Esophagus muscularis mucosa (tissue), 4 donors: ENCODE measurements around the gene KIAA0825. TPM values are rescaled to one million over a fixed set of nuclear protein-coding genes. Genes with fewer than 3 reads are reported as not detected.

Experiments used
- DNase-seq: peaks from one replicate; pipeline ENCODE4 v3.0.0-alpha.2; 2017; ENCODE audit errors: extremely low spot score
- H3K27ac ChIP-seq, 4 donors: fragments of 200-600 bp; sonication (generic); replicated peaks in 1 of 4; 1 replicate in 3 of 4; 2 replicates in 1 of 4; pipeline ENCODE4 v1.5.1; 2016 to 2019; ENCODE audit warnings: mild to moderate bottlenecking in 1 of 4
- H3K27me3 ChIP-seq, 4 donors: fragments of 200-600 bp; sonication (generic); one replicate each; pipeline versions ENCODE4 v1.5.1 to v1.6.0; 2016 to 2019
- H3K36me3 ChIP-seq, 4 donors: fragments of 200-600 bp; sonication (generic); one replicate each; pipeline ENCODE4 v1.5.1; 2016 to 2019
- H3K4me1 ChIP-seq, 4 donors: fragments of 200-600 bp; sonication (generic); one replicate each; pipeline ENCODE4 v1.5.1; 2016 to 2019
- H3K4me3 ChIP-seq, 4 donors: fragments of 200-600 bp; sonication (generic); 1 replicate in 2 of 4; 2 replicates in 2 of 4; pipeline ENCODE4 v1.5.1; 2016 to 2019; ENCODE audit warnings: mild to moderate bottlenecking in 4 of 4, moderate library complexity in 1 of 4
- H3K9me3 ChIP-seq, 4 donors: fragments of 200-600 bp; sonication (generic); 1 replicate in 3 of 4; 2 replicates in 1 of 4; pipeline ENCODE4 v1.5.1; 2016 to 2019
- CTCF ChIP-seq, 3 experiments: fragments of 200-600 bp in 2 of 3; fragments of 450-650 bp in 1 of 3; sonication (generic) in 2 of 3; IDR thresholded peaks; one replicate each; pipeline ENCODE4 v1.5.1; 2017 to 2019; ENCODE audit warnings: antibody characterized with exemption in 3 of 3, mild to moderate bottlenecking in 2 of 3, moderate library complexity in 1 of 3
- EP300 ChIP-seq: sonication (generic); formaldehyde crosslinking; IDR thresholded peaks from one replicate; pipeline ENCODE4 v1.6.1; 2017; ENCODE audit warnings: antibody characterized with exemption
- POLR2A ChIP-seq: fragments of 450-650 bp; IDR thresholded peaks from one replicate; pipeline ENCODE4 v1.6.1; 2017; ENCODE audit warnings: antibody characterized with exemption, moderate library complexity, mild to moderate bottlenecking, low read depth
- POLR2AphosphoS5 ChIP-seq, 2 donors: sonication (generic); formaldehyde crosslinking; IDR thresholded peaks; one replicate each; pipeline ENCODE4 v1.6.1; 2017; ENCODE audit warnings: antibody characterized with exemption in 2 of 2
- WGBS: methylation state at CpG from one replicate; pipeline ENCODE4 v1.1.5; 2018; 5-methylcytosine and 5-hydroxymethylcytosine counted together
- intact Hi-C: fragments of 100-400 bp; cut with DNase I; formaldehyde crosslinking; loops from one replicate; pipeline ENCODE4 v1.15.1; 2023
- total RNA-seq, 4 donors: library from RNA; depleted of rRNA; stranded (reverse); fragments of >200 nt; gene quantifications; one replicate each; pipeline versions ENCODE4 v1.1.0 to v1.2.1, GENCODE V29; 2016

Gene KIAA0825
- total RNA-seq, 4 donors from 2014 or later, result 2.3 to 4.2 (median 2.9) TPM

- intact Hi-C loops, result no loop called here
- H3K4me3 ChIP-seq, result no peak overlapping the region
- no peaks in the 10 kb centered on the region for H3K27me3 ChIP-seq
- WGBS, result 98% methylated on average over 1 of the region's 1 CpG
- H3K27ac ChIP-seq, result no peak overlapping the region
- no peaks in the 10 kb centered on the region for H3K4me1 ChIP-seq
- TF ChIP-seq EP300 (no peak), POLR2A (no peak), CTCF (IDR thresholded peaks at IDR 0.05) (no peak), POLR2AphosphoS5 (IDR thresholded peaks at IDR 0.05) (no peak)
- no peak for DNase-seq
- H3K36me3 ChIP-seq, result no peaks in the 10 kb centered on the region
- peaks cover 0 to 20% (median 6%) of the 10 kb centered on the region in 4 donors for H3K9me3 ChIP-seq
Measured at GRCh38 chr5:94329115-94329514, 289.3 kb downstream of the KIAA0825 start.

- intact Hi-C loops, result no loop called here
- Histone ChIP-seq H3K9me3 (peaks cover 0 to 20% (median 6%) of the 10 kb centered on the region in 4 donors), H3K4me1 (no peaks in the 10 kb centered on the region), H3K27me3 (no peaks in the 10 kb centered on the region), H3K36me3 (no peaks in the 10 kb centered on the region), H3K27ac (no peak overlapping the region), H3K4me3 (no peak overlapping the region)
- WGBS, result 97% methylated on average over 5 of the region's 5 CpGs
- TF ChIP-seq POLR2A (no peak), POLR2AphosphoS5 (IDR thresholded peaks at IDR 0.05) (no peak), EP300 (no peak), CTCF (IDR thresholded peaks at IDR 0.05) (no peak)
- no peak for DNase-seq
Measured at GRCh38 chr5:94326586-94326985, 291.8 kb downstream of the KIAA0825 start.

- H3K27me3 ChIP-seq, result no peaks in the 10 kb centered on the region
- WGBS, result 83% methylated on average over 6 of the region's 6 CpGs
- intact Hi-C loops, result no loop called here
- H3K9me3 ChIP-seq, result no peaks in the 10 kb centered on the region
- H3K4me3 ChIP-seq, result no peak overlapping the region
- H3K36me3 ChIP-seq, result no peaks in the 10 kb centered on the region
- H3K27ac ChIP-seq, result no peak overlapping the region
- H3K4me1 ChIP-seq, result no peaks in the 10 kb centered on the region
- TF ChIP-seq POLR2A, result no peak
- no peak for TF ChIP-seq EP300
- no peak for TF ChIP-seq CTCF (IDR thresholded peaks at IDR 0.05)
- TF ChIP-seq POLR2AphosphoS5 (IDR thresholded peaks at IDR 0.05), result no peak
- no peak for DNase-seq
Measured at GRCh38 chr5:94316916-94317838, 301.2 kb downstream of the KIAA0825 start.

- Histone ChIP-seq H3K9me3 (no peaks in the 10 kb centered on the region), H3K4me3 (no peak overlapping the region), H3K4me1 (no peaks in the 10 kb centered on the region), H3K27me3 (no peaks in the 10 kb centered on the region), H3K36me3 (no peaks in the 10 kb centered on the region), H3K27ac (no peak overlapping the region)
- no peak for TF ChIP-seq POLR2AphosphoS5 (IDR thresholded peaks at IDR 0.05)
- no peak for TF ChIP-seq CTCF (IDR thresholded peaks at IDR 0.05)
- TF ChIP-seq POLR2A, result no peak
- TF ChIP-seq EP300, result no peak
- no peak for DNase-seq
- intact Hi-C loops, result no loop called here
- WGBS, result 75% methylated on average over 7 of the region's 7 CpGs
Measured at GRCh38 chr5:94314460-94315131, 303.8 kb downstream of the KIAA0825 start.
